GM18502 (cell line): Measurements from ENCODE around the gene FSTL3.
"Not testable (repeated sequence)": the region's sequence is repeated elsewhere in the genome, so short reads cannot be mapped to it uniquely, and the experiment has no call there.

Experiments
- ATAC-seq: cut with Tn5 transposase; IDR thresholded peaks from one replicate; pipeline ENCODE4 v1.9.1; 2021; ENCODE audit warnings: mild to moderate bottlenecking; ENCODE audit not compliant: unreplicated experiment, poor library complexity

Gene FSTL3

DNA sequence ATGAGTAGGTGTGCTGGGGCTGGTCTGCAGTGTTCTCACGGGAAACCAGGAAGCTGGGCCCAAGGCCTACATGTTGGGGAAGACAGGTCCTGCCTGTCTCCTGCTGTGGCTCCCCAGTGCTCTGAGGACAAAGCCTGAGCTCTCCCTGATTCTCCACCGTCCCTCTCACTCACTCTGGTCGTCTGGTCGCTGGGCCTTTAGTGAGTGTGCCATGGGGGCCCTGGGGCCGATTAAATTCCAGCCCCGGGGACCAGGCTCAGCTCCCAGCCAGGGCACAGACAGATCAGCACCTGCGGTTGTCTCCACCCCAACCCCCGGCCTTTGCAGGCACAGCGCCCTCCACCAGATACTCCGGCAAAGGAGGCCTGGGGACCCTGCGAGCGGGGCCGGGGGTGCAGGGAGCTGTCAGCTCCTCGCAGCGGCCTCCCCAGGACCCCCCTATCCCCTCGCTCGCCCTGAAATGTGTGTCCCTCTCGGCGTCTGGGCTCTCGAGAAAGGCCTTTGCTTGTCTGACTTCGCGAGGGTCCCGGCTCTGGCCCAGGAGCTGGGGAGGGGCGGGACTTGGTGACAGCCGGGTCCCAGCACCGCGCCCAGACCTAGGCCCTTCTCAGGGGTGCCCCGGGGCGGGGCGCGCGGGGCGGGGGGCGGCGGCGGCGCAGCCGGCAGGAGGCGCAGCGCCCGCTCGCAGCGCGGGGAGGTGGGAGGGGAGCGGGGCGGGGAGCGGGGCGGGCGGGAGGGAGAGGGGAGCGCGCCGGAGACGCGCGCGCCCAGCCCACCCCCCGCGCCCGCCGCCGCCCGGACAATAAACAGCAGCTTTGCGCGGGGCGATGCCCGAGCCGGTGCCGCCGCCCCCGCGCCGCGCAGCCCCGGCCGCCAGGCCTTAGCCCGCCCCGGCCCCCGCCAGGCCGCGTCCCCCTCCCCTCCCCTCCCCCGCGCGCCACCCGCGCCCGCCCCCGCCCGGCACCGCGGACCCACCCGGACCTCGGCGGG, 32.3 kb downstream of the FSTL3 start, which contains the start of gene PALM:
PALM (plus strand) TSS at position 782 of the 990 bp plus-strand sequence. CDS start 212 bp downstream, outside the sequence.
- no peak for ATAC-seq

DNA sequence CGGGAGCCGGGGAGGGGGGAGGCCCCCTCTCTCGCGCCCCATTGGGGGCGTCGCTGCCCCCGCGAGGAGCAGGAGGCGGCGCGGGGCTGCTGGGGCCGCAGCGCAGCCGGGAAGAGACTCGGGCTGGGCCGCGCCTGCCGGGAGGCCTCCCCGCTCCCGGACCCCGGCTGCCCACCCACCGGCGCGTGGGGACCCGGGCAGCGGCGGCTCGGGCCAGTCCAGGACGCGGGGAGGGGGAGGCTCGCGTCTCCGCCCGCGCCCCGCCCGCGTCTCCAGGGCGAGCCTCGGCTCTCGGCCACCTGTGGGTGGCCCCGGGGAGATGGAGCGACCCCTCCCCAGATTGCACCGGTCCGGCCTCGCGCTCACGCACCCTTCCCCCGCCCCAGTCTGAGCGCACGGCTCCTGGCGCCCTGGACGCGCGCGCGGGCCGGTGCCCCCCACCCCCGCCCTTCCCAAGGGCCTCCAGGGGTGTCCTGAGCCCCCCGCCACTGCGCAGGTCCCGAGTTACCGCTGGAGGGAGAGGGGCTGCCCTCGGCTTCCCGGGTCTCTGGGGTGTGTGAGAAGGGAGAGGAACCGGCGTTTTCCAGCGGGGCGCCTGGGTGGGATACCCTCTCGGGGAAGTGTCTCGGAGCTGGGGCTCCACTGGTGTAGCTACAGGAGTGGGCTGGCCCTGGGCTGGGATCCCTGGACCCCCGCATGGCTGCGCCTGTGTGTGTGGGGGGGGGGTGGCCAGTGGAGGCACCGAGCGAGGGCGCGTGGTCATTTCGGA, 33.2 kb downstream of the FSTL3 start:
- ATAC-seq, result no peak

- ATAC-seq, result no peak
Measured at GRCh38 chr19:709965-710571, 33.9 kb downstream of the FSTL3 start.

- no peak for ATAC-seq
Measured at GRCh38 chr19:710767-711166, 34.6 kb downstream of the FSTL3 start.

GRCh38 chr19:711254-711653, 35.1 kb downstream of the FSTL3 start:
- no peak for ATAC-seq

DNA sequence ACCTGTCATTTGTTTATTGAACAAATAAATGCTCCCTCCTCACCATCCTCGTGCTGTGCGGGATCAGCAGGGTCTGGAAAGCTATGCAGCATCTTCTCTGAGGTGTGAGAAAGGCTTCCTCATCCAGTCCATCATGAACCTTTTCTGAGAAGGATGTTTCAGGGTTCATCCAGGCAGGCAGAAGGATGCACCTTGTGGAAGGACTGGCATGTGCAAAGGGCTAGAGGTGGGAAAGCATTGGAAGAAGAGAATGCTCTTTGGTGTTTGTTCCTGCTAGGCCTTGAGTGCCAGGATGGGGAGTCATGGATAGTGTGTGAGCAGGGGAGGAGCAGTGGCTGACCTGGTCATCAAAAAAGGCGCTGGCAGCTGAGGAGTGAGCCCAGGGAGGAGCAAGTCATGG, 39.2 kb downstream of the FSTL3 start:
- ATAC-seq, result no peak

DNA sequence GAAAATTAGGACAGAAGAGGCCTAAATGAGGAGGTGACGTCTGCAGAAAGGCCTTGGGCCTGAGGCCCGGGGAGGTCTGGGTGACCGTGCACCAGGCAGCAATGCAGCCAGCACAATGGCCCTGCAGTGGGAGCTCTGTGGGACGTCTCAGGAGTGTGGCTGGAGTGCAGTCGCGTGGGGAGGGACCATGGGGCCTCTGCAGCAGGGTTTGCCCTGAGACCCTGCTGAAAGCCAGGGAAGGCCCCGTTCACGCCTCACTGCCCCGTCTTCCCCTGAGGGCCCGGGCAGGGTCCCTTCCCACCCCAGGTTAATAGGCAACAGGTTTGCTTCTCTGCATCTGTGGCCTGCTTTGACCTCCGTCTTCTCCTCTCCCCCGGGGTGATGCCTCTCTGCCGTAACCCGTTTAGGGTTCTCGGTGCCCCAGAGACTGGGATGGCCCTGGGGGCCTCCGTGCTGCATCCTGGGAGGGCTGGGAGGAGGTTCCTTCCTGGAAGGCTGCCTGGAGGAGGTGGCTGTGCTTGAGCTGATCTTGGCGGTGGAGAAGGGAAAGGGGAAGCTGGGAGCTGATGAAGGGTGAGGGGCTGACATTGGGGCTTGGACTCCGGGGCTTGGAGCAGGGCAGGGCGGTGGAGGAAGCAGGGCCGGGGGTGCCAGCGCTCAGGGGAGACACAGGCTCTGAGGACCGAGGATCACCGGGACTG, 42.2 kb downstream of the FSTL3 start:
- no peak for ATAC-seq

GRCh38 chr19:718991-719512, 42.9 kb downstream of the FSTL3 start:
- ATAC-seq, result no peak

DNA sequence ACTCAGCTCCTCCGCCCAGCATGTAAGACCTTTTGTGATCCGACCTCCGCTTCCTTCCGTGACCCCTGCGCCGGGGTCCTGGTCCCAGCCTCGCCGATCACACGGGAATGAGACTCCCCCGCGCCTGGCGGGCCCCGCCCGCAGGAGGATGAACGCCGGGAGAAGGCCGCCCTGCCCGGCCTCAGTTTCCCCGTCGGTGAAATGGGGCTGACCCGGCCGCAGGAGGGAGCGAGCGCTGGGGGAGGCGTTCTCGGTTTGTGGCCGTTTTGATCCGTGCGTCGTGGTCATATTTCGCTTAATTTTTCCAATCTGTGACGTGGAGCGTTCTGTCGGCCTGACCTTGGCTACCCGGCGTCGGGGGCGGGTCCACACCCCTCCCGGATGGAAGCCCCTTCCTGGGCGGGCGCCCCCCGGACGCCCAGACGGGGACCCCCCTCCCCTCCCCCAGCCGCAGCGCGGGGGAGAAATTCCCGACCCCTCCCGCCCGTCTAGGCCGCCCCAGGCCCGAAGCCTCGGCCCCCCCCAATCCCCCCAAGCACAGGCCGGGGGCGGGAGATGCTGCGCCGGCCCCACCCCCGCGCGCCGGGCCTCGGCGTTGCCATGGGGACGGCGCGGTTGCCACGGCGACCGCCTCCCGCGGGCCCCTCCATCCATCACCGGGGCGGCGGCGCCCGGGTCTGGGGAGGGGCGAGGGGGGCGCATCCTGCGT, 43.6 kb downstream of the FSTL3 start:
- ATAC-seq, result no peak

DNA sequence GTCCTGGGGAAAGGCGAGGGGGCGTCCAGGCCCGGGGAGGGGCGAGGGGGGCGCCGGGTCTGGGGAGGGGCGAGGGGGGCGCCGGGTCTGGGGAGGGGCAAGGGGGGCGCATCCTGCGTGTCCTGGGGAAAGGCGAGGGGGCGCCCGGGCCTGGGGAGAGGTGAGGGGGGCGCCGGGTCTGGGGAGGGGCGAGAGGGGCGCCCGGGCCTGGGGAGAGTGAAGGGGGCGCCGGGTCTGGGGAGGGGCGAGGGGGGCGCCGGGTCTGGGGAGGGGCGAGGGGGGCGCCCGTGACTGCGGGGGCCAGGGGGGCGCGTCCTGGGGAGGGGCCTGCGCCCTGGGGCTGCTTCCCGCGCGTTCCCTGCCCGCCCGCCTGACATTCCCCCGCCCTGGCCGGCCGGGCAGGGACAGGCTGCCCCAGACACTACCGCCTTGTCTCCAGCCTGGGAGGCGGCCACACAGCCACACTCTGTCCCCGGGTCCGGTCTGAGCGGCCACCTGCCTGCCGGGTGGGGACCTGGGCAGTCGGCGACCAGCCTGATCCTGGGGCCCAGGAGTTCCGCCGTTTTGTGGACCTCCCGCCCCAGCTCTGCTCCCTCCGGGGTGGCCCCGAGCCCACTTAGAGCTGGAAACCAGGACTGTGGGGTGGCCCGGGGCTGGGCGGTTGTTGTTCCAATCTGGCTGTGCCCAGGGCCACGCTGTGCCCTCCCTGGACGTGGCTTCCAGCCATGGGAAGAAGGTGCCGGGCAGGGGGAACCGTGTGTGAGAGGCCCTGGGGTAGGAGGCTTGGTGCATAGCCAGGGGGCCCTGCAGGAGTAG, 44.4 kb downstream of the FSTL3 start:
- no peak for ATAC-seq

DNA sequence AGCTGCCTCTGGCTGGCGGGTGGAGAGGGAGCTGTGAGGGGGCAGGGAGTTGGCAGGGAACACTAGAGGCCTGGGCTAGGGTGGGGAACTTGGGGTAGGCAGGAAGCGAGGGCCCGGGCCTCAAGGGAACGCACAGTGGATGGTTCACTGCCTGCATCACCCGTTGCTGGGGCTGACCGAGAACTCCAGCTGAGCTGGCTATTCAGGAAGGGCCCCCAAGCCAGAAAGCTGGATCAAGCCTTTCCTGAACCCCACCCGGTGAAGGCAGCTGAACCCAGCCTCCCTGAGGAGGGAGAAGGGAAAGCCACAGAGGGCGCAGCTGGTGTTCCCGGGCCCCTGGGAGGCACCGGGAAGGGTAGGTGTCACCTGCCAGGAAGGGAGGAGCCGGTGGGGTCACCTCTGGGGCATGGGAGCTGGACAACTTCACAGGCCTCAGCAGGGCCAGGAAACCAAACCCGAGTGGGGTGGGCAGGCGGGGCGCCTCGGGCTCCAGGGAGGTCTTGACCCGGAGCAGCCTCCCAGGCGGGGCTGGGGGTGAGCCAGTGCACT, 46.4 kb downstream of the FSTL3 start:
- no peak for ATAC-seq

- ATAC-seq, result no peak
Measured at GRCh38 chr19:723247-723646, 47.1 kb downstream of the FSTL3 start.

DNA sequence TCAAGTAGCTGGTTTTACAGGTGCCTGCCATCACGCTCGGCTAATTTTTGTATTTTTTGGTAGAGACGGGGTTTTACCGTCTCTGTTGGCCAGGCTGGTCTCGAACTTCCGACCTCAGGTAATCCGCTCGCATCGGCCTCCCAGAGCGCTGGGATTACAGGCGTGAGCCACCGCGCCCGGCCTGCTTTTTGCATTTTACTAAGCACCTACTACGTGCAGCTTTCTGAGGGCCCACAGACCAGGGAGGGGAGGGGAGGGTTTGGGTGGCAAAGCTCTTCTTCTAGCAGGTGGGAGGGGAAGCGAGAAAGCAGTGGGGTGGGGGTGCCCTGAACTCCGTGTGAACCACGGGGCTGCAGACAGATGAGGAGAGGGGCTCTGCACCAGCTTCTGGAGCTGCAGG, 47.5 kb downstream of the FSTL3 start:
- ATAC-seq, result no peak

DNA sequence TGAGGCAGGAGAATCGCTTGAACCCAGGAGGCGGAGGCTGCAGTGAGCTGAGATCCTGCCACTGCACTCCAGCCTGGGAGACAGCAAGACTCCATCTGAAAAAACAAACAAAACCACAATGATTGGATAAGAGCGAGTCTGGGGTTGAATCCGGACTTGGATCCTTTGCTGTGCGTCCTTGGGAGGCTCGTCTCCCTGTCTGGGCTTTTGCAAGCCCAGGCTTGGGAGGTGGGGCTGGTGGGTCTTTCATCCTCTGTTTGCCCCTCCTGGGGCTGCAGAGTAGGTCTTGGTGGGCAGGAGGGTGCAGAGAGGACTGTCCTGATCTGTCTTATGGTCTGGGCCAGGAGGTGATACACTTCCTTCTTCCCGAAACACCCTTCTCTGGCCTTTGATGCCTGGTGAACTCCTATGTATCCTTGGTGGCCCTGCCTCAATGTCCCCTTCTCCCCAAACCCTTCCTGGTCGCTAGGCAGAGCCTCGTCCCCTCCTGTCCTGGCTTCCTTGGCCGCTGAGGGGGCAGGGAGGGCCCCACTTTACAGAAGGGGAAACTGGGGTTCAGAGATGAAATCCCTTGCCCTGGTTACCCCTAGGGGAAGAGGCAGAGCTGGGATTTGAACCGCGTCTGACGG, 49.4 kb downstream of the FSTL3 start:
- no peak for ATAC-seq

GRCh38 chr19:726993-727956, 51.1 kb downstream of the FSTL3 start:
- no peak for ATAC-seq

- no peak for ATAC-seq
Measured at GRCh38 chr19:728011-728410, 51.8 kb downstream of the FSTL3 start.

- not testable (repeated sequence) for ATAC-seq
Measured at GRCh38 chr19:729564-729963, 53.4 kb downstream of the FSTL3 start.
